PFSK-1 (cell line): ENCODE measurements around the gene PHACTR1.

Source experiments
- FOXP2 ChIP-seq: optimal IDR thresholded peaks from 2 replicates; pipeline ENCODE3; 2011; ENCODE audit warnings: borderline replicate concordance, control low read depth, inconsistent platforms; ENCODE audit not compliant: insufficient read depth; ENCODE audit errors: extremely low read length, extremely low read depth
- POLR2AphosphoS5 ChIP-seq: IDR thresholded peaks from 2 replicates; pipeline ENCODE4 v1.6.1; 2012; ENCODE audit warnings: low read depth, mild to moderate bottlenecking, control low read depth, low read length, moderate library complexity
- REST ChIP-seq, 2 experiments: IDR thresholded peaks; 2 replicates each; pipeline versions ENCODE4 v1.6.1 to v1.8.0; 2011 to 2012; ENCODE audit warnings: low read depth in 2 of 2, low read length in 2 of 2, control low read depth in 1 of 2, inconsistent platforms in 1 of 2, mild to moderate bottlenecking in 1 of 2, moderate library complexity in 1 of 2; ENCODE audit not compliant: insufficient read depth in 1 of 2
- SIN3A ChIP-seq: IDR thresholded peaks from 2 replicates; pipeline ENCODE4 v1.6.1; 2012; ENCODE audit warnings: mild to moderate bottlenecking, low read length, moderate library complexity, borderline replicate concordance; ENCODE audit not compliant: insufficient read depth
- TAF1 ChIP-seq: IDR thresholded peaks from 2 replicates; pipeline ENCODE4 v1.6.1; 2012; ENCODE audit warnings: low read length, control low read depth, borderline replicate concordance; ENCODE audit not compliant: insufficient read depth

GRCh38 chr6:13044896-13045295 is 328.3 kb downstream of the PHACTR1 start:
- TF ChIP-seq REST (IDR thresholded peaks at IDR 0.05; ENCODE audit: insufficient read depth in 1 of 2, low read depth in 2 of 2, low read length in 2 of 2) (no peak), POLR2AphosphoS5 (no peak), TAF1 (no peak), SIN3A (no peak), FOXP2 (no peak)
